Astrocyte of the hippocampus (primary cell): ENCODE measurements around the gene CADPS.

Source experiments
- DNase-seq: peaks from one replicate; pipeline ENCODE4 v3.0.0; 2011; ENCODE audit warnings: low read depth, low spot score

Gene CADPS

GRCh38 chr3:62638316-62638715, 236.9 kb downstream of the CADPS start:
- DNase-seq, result no peak

GRCh38 chr3:62636235-62636826, 238.9 kb downstream of the CADPS start:
- peak; percentile 5 for DNase-seq

- DNase-seq, result no peak
These were observed 242.5 kb downstream of the CADPS start for GRCh38 chr3:62632510-62633294.

DNA sequence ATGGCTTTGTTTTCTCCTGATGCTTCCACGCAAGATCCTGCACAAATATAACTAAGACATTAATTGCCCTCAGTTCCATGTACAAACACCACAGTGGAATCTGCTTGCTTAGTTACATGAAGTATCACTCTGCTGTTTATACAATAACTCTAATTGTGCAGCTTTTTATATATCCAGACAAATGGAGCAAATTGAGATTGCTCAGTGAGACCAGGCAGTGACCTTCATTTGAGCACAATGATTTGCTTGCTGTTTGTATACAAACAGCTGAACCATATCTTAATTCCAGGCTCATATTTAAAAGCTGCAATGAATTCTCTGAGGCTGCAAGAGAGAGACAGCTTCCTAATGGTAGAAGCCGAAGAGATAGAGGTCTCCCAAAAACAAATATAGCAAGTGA, 243.7 kb downstream of the CADPS start:
- no peak for DNase-seq

- no peak for DNase-seq
These were observed 244.6 kb downstream of the CADPS start for GRCh38 chr3:62630664-62631063.

DNA sequence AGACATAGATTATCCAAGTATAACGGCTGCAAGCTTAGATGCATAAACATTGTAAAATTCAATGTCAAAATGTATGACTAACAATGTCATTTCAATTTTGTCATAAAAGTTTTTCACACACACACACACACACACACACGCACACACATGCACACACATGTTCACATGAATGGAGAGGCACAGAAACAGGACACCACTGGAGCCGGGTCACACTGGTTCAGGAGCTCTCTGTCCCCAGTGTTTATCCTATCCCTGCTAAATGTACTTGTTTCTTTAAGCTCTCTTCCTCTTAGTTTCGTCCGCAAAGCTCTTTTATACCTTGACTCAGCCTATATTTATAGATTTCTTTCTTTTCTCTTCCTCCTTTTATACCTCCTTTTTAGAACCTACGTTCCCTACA, 249.9 kb downstream of the CADPS start:
- no peak for DNase-seq

DNA sequence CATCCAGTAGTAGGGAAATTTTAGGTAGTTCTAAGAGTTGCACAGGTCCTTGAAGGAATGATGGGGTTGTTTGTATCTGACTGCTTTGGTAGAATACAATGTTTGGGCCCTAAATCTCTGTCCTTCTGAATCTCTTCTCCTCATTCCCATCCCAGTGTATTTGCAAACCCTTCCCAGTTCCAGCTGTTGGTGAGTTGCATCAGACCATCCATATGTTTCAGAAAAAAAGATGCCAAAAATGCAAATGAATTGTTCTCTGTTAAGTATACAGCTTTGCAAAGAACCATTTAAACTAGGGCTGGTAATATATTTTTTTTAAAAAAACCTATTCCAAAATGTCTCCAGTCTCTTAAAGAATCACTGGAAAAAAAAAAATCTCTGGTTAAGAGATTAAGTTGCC, 251.0 kb downstream of the CADPS start:
- no peak for DNase-seq

- DNase-seq, result peak; percentile 77
These were observed 252.6 kb downstream of the CADPS start for GRCh38 chr3:62622553-62623174.

GRCh38 chr3:62621925-62622324, 253.3 kb downstream of the CADPS start:
- no peak for DNase-seq

DNA sequence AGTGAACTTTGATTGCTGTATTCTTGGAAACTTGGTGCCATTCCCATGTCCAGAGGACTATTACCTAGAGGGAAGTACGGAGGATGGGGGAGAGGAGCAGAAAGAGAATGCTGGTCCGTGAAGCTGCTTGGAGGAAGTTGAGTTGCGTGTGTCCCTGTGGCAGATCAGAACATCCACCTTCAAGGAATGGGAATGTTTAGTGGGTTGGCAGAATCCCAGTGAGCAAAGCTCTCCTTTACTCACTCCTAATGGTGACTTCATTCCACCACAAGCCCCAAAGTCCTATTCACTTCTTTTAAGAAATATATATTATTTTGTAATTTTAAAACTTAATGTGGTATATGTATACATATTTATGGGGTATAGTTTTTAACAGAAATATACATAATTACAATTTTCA, 254.0 kb downstream of the CADPS start:
- no peak for DNase-seq

GRCh38 chr3:62615258-62615849, 259.9 kb downstream of the CADPS start:
- DNase-seq, result no peak

DNA sequence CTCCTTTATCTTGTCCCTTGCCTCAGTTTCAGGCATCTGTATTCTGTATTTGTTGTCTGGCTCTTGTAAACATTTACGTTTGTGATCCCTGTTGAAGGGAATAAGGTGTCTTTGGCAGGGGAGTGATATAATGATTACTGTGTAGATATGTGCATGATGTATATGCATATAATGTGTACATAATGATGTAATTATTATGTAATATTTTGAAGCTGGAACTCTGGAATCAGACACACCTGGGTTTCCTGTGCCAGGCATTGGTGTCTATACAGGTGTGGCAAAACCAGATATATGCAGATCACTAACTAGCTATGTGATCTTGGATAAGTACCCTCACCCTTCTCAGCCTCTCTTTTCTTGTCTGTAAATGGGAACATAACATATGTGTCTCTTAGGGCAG, 260.7 kb downstream of the CADPS start:
- DNase-seq, result no peak

DNA sequence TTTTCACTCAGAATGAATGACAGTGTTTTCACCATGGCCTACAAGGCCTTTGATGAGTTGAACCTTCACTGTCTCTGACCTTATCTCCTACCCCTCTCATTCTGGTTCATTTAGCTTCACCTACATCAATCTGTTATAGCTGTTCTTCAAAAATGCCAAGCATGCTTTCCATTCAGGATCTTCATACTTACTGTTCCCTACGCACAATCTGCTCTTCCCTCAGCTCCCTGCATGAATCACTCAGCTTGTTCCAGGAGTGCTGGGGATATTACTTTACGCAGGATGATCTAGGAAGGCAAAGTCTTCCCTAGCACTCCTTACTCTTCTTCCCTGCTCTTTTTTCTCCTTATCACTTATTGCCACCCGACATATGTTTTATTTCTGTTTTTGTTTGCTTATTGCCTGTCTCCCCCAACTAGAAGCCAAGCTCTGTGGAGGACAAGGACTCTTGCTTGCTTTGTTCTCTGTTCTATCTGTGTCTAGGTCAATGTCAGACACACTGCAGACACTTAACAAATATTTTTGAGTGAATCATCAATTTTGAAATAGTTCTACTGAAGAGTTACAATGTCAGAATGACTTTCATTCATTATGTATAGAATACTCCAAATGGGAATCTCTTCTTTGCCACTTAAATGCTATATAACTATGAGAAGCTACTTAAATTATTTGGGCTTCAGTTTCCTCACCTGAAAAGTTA, 263.5 kb downstream of the CADPS start:
- DNase-seq, result peak; percentile 39

- peak; percentile 97 for DNase-seq
These were observed 267.8 kb downstream of the CADPS start for GRCh38 chr3:62607287-62608029.

- no peak for DNase-seq
These were observed 269.7 kb downstream of the CADPS start for GRCh38 chr3:62605413-62606068.

DNA sequence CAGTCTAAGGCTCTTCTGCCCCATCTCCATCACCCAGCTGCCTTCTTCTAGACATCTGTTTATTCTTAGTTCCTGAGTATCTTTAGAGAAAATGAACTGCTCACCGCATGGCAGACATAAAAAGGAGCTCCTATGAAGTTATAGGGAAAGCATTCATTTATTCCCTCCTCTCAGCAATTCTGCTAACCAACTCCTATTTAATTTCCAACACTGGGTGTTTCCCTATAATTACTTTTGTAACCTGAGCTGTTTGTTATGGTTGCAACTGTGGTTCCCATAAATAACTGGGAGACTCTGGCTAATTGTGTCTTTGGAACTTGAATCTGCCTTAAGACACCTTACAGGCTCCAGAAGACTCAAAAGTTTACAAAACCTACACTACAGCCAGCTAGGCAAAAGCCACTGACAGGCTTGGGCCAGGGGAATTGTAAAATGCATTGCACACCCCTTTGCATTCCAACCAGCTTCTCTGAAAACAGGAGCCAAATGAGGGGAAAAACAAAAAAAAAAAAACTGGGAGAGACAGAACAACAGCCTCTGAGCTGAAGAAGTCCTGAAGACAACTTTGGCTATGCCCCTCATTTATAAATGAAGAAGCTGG, 270.4 kb downstream of the CADPS start:
- DNase-seq, result no peak

GRCh38 chr3:62604298-62604697, 270.9 kb downstream of the CADPS start:
- DNase-seq, result peak; percentile 80

DNA sequence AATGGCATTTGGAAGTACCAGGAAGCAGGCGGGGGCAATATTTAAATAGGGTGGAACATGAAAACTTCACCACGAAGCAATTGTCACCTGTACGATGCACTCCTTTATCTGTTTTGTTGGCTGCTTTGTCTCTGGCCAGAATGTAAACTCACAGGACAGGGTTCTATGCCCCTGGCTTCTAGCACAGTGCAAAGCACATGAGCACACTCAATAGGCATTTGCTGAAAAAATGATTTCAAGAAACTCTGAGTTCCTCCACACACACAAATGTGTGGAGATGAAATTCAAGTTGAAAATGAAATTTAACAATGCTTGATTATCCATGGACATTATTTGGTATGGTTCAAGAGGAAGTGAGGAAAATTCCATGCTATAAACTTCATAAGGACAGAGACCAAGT, 272.2 kb downstream of the CADPS start:
- no peak for DNase-seq

DNA sequence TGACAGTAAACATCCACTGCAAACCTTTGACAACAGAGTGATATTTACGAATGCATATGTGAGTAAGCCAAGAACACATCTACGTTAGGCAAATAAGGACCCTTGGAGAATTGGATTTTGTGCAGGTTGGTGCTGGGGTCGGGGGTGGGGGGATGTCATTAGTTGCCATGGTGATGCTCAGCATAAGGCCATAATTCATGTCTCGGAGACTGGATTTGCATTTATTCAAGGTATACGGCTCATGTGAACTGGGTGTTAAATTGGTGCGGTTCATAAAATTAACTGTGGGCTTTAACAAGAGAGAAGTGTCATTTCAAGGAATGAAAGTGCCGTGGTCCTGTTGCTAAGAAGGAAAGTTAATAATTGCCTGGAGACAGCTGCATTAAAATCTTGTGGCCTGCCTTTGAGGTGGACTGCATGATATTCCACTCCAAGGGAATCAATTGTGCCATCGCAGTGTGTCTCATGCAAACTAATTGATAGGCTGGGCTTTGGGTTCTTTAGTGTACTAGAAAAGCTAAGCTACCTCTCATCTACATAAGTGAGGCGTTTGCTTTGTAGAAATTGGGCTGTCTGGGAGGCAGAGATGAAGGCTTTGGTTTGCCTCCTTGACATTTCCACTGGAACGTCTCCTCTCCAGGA, 273.0 kb downstream of the CADPS start:
- no peak for DNase-seq
